ENCODE measurements around the gene FGF14. TPM values are rescaled to one million over a fixed set of nuclear protein-coding genes. Genes with fewer than 3 reads are reported as not detected.

The FGF14 gene
- total RNA-seq, 1 experiment from 2014 or later = 0.22 TPM

DNA sequence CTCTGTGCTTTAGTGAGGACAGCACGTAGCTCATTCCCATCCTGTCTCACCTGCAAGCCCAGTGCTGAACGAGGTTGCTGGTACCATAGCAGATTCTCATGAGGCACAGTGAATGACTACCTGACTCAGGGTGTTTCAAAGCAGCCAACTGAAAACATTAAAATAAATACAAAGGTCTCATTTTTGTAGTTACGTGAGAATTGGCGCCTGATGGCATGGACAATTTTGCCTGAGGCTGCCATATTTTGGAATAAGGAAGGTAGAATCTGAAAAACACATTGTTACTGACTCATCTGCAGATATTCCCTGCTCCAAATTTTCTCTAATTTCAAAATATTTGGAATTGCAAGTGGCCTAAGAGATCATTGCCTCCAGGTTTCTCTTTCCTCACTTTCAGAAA lies 429.7 kb downstream of the FGF14 start:
- H4K5ac ChIP-seq (ENCODE audit: insufficient read length, low read depth, low read length) = no peak overlapping the region
- Mint-ChIP-seq H3K27me3 (ENCODE audit: low read depth) (no peaks in the 10 kb centered on the region), H3K4me3 (no peak overlapping the region), H3K9me3 (no peaks in the 10 kb centered on the region), H3K36me3 (ENCODE audit: insufficient read depth in 1 of 3, low read depth in 3 of 3) (no peaks in the 10 kb centered on the region), H3K4me1 (peaks cover 17 to 19% of the 10 kb centered on the region in 2 experiments), H3K27ac (no peak overlapping the region)
- H3K4me1 ChIP-seq (ENCODE audit: insufficient read depth, low read length) = peaks cover 5% of the 10 kb centered on the region; the same call in 1 of the 2 replicates
- H3K18ac ChIP-seq (ENCODE audit: insufficient read length, low read depth, low read length) = no peak overlapping the region
- H2BK15ac ChIP-seq (ENCODE audit: low read depth, low read length) = no peak overlapping the region
- no peak overlapping the region for H2AK5ac ChIP-seq (ENCODE audit: insufficient read length, low read length)
- no peak overlapping the region for H2BK5ac ChIP-seq (ENCODE audit: insufficient read length, low read length)
- no peak overlapping the region for H3K27ac ChIP-seq (ENCODE audit: insufficient read length, low read depth, low read length)
- no peak for DNase-seq
- H3K79me1 ChIP-seq (ENCODE audit: insufficient read depth, low read depth, low read length, poor library complexity, severe bottlenecking) = no peaks in the 10 kb centered on the region
- H3K79me2 ChIP-seq (ENCODE audit: insufficient read depth, low read length) = no peaks in the 10 kb centered on the region
- H3K56ac ChIP-seq (ENCODE audit: insufficient read length, low read depth, low read length) = no peak overlapping the region
- H3K9ac ChIP-seq (ENCODE audit: extremely low read depth, insufficient read length, low read length) = no peak overlapping the region
- H2AFZ ChIP-seq (ENCODE audit: low read length) = no peak overlapping the region
- WGBS (ENCODE audit: extremely low coverage, insufficient read length, low lambda C conversion rate) = no CpG with 5 or more reads among the region's 4 CpGs
- TF ChIP-seq, protein P1, sequence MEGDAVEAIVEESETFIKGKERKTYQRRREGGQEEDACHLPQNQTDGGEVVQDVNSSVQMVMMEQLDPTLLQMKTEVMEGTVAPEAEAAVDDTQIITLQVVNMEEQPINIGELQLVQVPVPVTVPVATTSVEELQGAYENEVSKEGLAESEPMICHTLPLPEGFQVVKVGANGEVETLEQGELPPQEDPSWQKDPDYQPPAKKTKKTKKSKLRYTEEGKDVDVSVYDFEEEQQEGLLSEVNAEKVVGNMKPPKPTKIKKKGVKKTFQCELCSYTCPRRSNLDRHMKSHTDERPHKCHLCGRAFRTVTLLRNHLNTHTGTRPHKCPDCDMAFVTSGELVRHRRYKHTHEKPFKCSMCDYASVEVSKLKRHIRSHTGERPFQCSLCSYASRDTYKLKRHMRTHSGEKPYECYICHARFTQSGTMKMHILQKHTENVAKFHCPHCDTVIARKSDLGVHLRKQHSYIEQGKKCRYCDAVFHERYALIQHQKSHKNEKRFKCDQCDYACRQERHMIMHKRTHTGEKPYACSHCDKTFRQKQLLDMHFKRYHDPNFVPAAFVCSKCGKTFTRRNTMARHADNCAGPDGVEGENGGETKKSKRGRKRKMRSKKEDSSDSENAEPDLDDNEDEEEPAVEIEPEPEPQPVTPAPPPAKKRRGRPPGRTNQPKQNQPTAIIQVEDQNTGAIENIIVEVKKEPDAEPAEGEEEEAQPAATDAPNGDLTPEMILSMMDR (conservative IDR thresholded peaks at IDR 0.05) = no peak
- H2BK120ac ChIP-seq (ENCODE audit: low read depth, low read length, poor library complexity, severe bottlenecking) = no peak overlapping the region
- no peaks in the 10 kb centered on the region for H4K20me1 ChIP-seq (ENCODE audit: control insufficient read depth, insufficient read depth, insufficient read length)
- H3K23me2 ChIP-seq (ENCODE audit: insufficient read length, low read depth, low read length, poor library complexity, severe bottlenecking) = no peaks in the 10 kb centered on the region
- no peak overlapping the region for H3K4ac ChIP-seq (ENCODE audit: low read depth, low read length)
- no peak overlapping the region for H4K91ac ChIP-seq (ENCODE audit: insufficient read length, low read depth, low read length)
- H4K8ac ChIP-seq (replicated peaks; ENCODE audit: insufficient read length, low read depth, low read length) = no peak overlapping the region
- H2BK12ac ChIP-seq (ENCODE audit: insufficient read length, low read depth, low read length) = no peak overlapping the region
- no peak overlapping the region for H3T11ph ChIP-seq (ENCODE audit: low read length)
- H3K27me3 ChIP-seq (ENCODE audit: insufficient read depth, low read length) = no peaks in the 10 kb centered on the region
- no peak overlapping the region for H3K4me2 ChIP-seq (ENCODE audit: insufficient read depth, insufficient read length, low read length)
- H3K23ac ChIP-seq (ENCODE audit: insufficient read length, low read depth, low read length) = no peak overlapping the region
- H2BK20ac ChIP-seq (ENCODE audit: low read depth, low read length, poor library complexity, severe bottlenecking) = no peak overlapping the region
- H3K9me3 ChIP-seq (ENCODE audit: control insufficient read depth, low read depth, low read length) = no peaks in the 10 kb centered on the region
- H3K14ac ChIP-seq (ENCODE audit: insufficient read depth, low read length) = no peak overlapping the region

All from H9 (cell line).